ENCODE data around the gene TBC1D10B.

DNA sequence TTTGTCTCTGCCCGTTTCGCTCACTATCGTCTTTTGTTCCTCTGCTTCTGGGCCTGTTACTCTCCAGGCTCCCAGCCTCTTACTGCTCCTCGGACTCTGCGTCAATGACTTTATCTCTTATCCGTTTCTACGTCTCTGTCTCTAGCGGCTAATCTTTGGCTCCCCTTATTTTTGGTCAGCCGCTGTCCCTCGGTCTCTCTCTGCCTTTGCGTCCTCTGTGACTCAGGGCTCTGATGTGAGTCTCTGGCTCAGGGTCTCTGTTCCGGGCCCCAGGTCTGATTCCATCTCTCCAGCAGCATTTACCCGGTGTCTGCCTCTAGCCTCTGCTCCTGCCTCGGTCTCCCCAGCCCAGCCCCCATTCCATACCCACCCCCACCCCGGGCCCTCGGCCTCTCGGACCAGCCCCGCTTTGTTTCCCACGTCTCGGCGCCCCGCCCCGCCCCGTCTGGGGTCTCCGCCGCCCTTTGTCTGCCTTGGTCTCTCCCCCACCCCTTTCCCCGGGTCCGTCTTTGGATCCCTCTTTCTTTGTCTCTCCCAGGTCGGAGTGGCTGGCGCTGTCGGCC is 24.4 kb upstream of the TBC1D10B start:
- TF ChIP-seq, protein P1, sequence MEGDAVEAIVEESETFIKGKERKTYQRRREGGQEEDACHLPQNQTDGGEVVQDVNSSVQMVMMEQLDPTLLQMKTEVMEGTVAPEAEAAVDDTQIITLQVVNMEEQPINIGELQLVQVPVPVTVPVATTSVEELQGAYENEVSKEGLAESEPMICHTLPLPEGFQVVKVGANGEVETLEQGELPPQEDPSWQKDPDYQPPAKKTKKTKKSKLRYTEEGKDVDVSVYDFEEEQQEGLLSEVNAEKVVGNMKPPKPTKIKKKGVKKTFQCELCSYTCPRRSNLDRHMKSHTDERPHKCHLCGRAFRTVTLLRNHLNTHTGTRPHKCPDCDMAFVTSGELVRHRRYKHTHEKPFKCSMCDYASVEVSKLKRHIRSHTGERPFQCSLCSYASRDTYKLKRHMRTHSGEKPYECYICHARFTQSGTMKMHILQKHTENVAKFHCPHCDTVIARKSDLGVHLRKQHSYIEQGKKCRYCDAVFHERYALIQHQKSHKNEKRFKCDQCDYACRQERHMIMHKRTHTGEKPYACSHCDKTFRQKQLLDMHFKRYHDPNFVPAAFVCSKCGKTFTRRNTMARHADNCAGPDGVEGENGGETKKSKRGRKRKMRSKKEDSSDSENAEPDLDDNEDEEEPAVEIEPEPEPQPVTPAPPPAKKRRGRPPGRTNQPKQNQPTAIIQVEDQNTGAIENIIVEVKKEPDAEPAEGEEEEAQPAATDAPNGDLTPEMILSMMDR (conservative IDR thresholded peaks at IDR 0.05): no peak
- no peak for TF ChIP-seq ZFX (IDR thresholded peaks at IDR 0.05)

All from C4-2B (cell line).